Measurements from ENCODE around the gene FAF2.

GRCh38 chr5:176549871-176550270, 101.7 kb downstream of the FAF2 start:
- TF ChIP-seq POLR2A (IDR thresholded peaks at IDR 0.05; ENCODE audit: low read depth, low read length), result no peak
- TF ChIP-seq POLR2AphosphoS5 (IDR thresholded peaks at IDR 0.05; ENCODE audit: low read depth, low read length), result no peak
- TF ChIP-seq TAF1 (IDR thresholded peaks at IDR 0.05; ENCODE audit: borderline replicate concordance, low read depth, low read length), result no peak
